Measurements from ENCODE around the gene SYT3. TPM values are rescaled to one million over a fixed set of nuclear protein-coding genes. Genes with fewer than 3 reads are reported as not detected.

SYT3 gene
- total RNA-seq, 2 experiments from 2014 or later: 0.16 to 0.17 TPM

DNA sequence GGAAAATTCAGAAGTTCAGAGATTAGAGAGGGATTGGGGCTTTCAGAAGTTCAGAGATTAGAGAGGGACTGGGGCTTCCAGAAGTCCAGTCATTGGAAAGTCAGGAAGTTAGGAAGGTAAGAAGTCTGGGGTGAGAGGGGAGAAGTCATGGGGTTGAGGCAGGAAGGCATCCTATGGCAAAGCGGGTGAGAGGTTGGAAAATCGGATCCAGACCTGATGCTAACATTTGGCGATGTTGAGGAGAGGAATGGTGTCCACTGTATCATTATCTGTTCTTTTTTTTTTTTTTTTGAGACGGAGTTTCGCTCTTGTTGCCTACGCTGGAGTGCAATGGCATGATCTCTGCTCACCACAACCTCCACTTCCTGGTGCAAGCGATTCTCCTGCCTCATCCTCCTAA is 11.1 kb downstream of the SYT3 start:
- no peaks in the 10 kb centered on the region for H3K36me3 ChIP-seq (ENCODE audit: insufficient read depth, low read length)
- POLR2A ChIA-PET: no interaction called here
- intact Hi-C loops (cut with micrococcal nuclease; ENCODE audit: unreplicated experiment): no loop called here
- no peak overlapping the region for H3K4me3 ChIP-seq (ENCODE audit: low read depth, low read length, poor library complexity, severe bottlenecking)
- TF ChIP-seq EZH2phosphoT487 (IDR thresholded peaks at IDR 0.05; ENCODE audit: borderline replicate concordance, low read depth, low read length) (no peak), CTCF (conservative IDR thresholded peaks at IDR 0.05; ENCODE audit: low read length) (no peak)
- H3K4me1 ChIP-seq (ENCODE audit: insufficient read depth, low read length, poor library complexity, severe bottlenecking): no peaks in the 10 kb centered on the region
- no peak overlapping the region for H3K27ac ChIP-seq (ENCODE audit: low read depth, low read length, poor library complexity, severe bottlenecking)
- no peak overlapping the region for H2AFZ ChIP-seq (ENCODE audit: low read length)
- CTCF ChIA-PET (ENCODE audit: unreplicated experiment): no interaction called here
- peaks cover 4% of the 10 kb centered on the region; the same call in 1 of the 2 replicates for H3K9me3 ChIP-seq (ENCODE audit: low read length)
- no peaks in the 10 kb centered on the region for H3K79me2 ChIP-seq (ENCODE audit: insufficient read depth, low read depth, low read length)
- BruUV-seq (replicated peaks): no TSS peak
- no peak overlapping the region for H3K4me2 ChIP-seq (ENCODE audit: low read length)
- no peaks in the 10 kb centered on the region for H4K20me1 ChIP-seq (ENCODE audit: insufficient read depth, low read length)
- no peaks in the 10 kb centered on the region for H3K9me2 ChIP-seq (ENCODE audit: insufficient read depth, low read length)
- no peak for DNase-seq (ENCODE audit: low spot score)

DNA sequence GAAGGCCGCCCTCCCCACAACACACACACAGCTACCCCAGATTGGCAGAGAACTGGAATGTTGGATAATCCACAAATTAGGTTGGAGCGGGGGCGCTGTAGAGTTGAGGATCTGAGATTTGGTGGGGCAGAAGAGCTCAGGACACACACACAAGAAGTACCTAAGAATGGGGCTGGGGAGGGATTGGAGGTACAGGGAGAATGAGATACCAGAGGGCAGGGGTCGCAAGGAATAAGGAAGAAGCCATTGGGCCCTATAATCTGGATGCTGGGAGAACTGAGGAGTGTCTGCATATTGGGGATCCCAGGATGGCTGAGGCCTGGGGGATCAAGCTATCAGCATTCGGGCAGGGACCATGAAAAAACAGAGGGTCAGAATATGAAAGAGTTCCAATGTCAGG is 11.5 kb downstream of the SYT3 start:
- POLR2A ChIA-PET: no interaction called here
- no TSS peak for BruUV-seq (replicated peaks)
- no peaks in the 10 kb centered on the region for H3K79me2 ChIP-seq (ENCODE audit: insufficient read depth, low read depth, low read length)

GRCh38 chr19:50626795-50627194 is 12.9 kb downstream of the SYT3 start:
- POLR2A ChIA-PET: no interaction called here

More for the DNA sequence above, 11.5 kb downstream of the SYT3 start:
- Histone ChIP-seq H4K20me1 (ENCODE audit: insufficient read depth, low read length) (no peaks in the 10 kb centered on the region), H3K4me3 (ENCODE audit: low read depth, low read length, poor library complexity, severe bottlenecking) (no peak overlapping the region), H3K36me3 (ENCODE audit: insufficient read depth, low read length) (no peaks in the 10 kb centered on the region), H2AFZ (ENCODE audit: low read length) (no peak overlapping the region), H3K4me2 (ENCODE audit: low read length) (no peak overlapping the region), H3K4me1 (ENCODE audit: insufficient read depth, low read length, poor library complexity, severe bottlenecking) (no peaks in the 10 kb centered on the region), H3K27ac (ENCODE audit: low read depth, low read length, poor library complexity, severe bottlenecking) (no peak overlapping the region), H3K9me2 (ENCODE audit: insufficient read depth, low read length) (no peaks in the 10 kb centered on the region), H3K9me3 (ENCODE audit: low read length) (no peaks in the 10 kb centered on the region)
- DNase-seq (ENCODE audit: low spot score): no peak
- intact Hi-C loops (cut with micrococcal nuclease; ENCODE audit: unreplicated experiment): no loop called here
- CTCF ChIA-PET (ENCODE audit: unreplicated experiment): no interaction called here
- TF ChIP-seq CTCF (conservative IDR thresholded peaks at IDR 0.05; ENCODE audit: low read length) (peak; percentile 29; the same call in 1 of the 2 replicates), EZH2phosphoT487 (IDR thresholded peaks at IDR 0.05; ENCODE audit: borderline replicate concordance, low read depth, low read length) (no peak)

More at GRCh38 chr19:50626795-50627194, 12.9 kb downstream of the SYT3 start:
- H3K79me2 ChIP-seq (ENCODE audit: insufficient read depth, low read depth, low read length): no peaks in the 10 kb centered on the region
- no peaks in the 10 kb centered on the region for H3K9me3 ChIP-seq (ENCODE audit: low read length)
- H3K9me2 ChIP-seq (ENCODE audit: insufficient read depth, low read length): no peaks in the 10 kb centered on the region
- H4K20me1 ChIP-seq (ENCODE audit: insufficient read depth, low read length): no peaks in the 10 kb centered on the region
- intact Hi-C loops (cut with micrococcal nuclease; ENCODE audit: unreplicated experiment): no loop called here
- no peak overlapping the region for H2AFZ ChIP-seq (ENCODE audit: low read length)
- no TSS peak for BruUV-seq (replicated peaks)
- DNase-seq (ENCODE audit: low spot score): no peak
- H3K4me3 ChIP-seq (ENCODE audit: low read depth, low read length, poor library complexity, severe bottlenecking): no peak overlapping the region
- no peak overlapping the region for H3K27ac ChIP-seq (ENCODE audit: low read depth, low read length, poor library complexity, severe bottlenecking)
- CTCF ChIA-PET (ENCODE audit: unreplicated experiment): no interaction called here
- no peaks in the 10 kb centered on the region for H3K4me1 ChIP-seq (ENCODE audit: insufficient read depth, low read length, poor library complexity, severe bottlenecking)
- no peaks in the 10 kb centered on the region for H3K36me3 ChIP-seq (ENCODE audit: insufficient read depth, low read length)
- TF ChIP-seq EZH2phosphoT487 (IDR thresholded peaks at IDR 0.05; ENCODE audit: borderline replicate concordance, low read depth, low read length) (no peak), CTCF (conservative IDR thresholded peaks at IDR 0.05; ENCODE audit: low read length) (no peak)
- H3K4me2 ChIP-seq (ENCODE audit: low read length): no peak overlapping the region

Measured in OCI-LY7 (cell line).